Duodenal mucosa (tissue), 2 donors: ENCODE results near the gene ULK3.

Experiments
- H3K27ac ChIP-seq: one replicate; pipeline ENCODE4 v1.7.0; 2013; ENCODE audit warnings: low read depth, low read length
- H3K27me3 ChIP-seq, 2 donors: one replicate each; pipeline ENCODE4 v1.7.0; 2013; ENCODE audit warnings: low read length in 2 of 2, control low read depth in 1 of 2; ENCODE audit not compliant: insufficient read depth in 2 of 2, control insufficient read depth in 1 of 2
- H3K36me3 ChIP-seq, 2 donors: one replicate each; pipeline ENCODE4 v1.7.0; 2013; ENCODE audit warnings: low read length in 2 of 2, control low read depth in 1 of 2; ENCODE audit not compliant: insufficient read depth in 2 of 2, control insufficient read depth in 1 of 2
- H3K4me1 ChIP-seq, 2 donors: one replicate each; pipeline ENCODE4 v1.7.0; 2013; ENCODE audit warnings: low read length in 2 of 2, control low read depth in 1 of 2; ENCODE audit not compliant: insufficient read depth in 2 of 2, control insufficient read depth in 1 of 2
- H3K4me3 ChIP-seq, 2 donors: one replicate each; pipeline ENCODE4 v1.7.0; 2013; ENCODE audit warnings: low read length in 2 of 2, low read depth in 1 of 2
- H3K9ac ChIP-seq, 2 donors: one replicate each; pipeline ENCODE4 v1.7.0; 2013; ENCODE audit warnings: low read length in 2 of 2, low read depth in 1 of 2
- H3K9me3 ChIP-seq, 2 donors: one replicate each; pipeline ENCODE4 v1.7.0; 2013; ENCODE audit warnings: low read length in 2 of 2, control low read depth in 1 of 2; ENCODE audit not compliant: control insufficient read depth in 1 of 2

ULK3 gene

GRCh38 chr15:74868059-74868458, 25.1 kb upstream of the ULK3 start:
- H3K36me3 ChIP-seq, result peaks cover 0 to 3% of the 10 kb centered on the region in 2 donors
- peak overlapping the region in 1 of 2 donors; percentile 38 for H3K4me3 ChIP-seq
- peak overlapping the region in 1 of 2 donors; percentile 16 for H3K9ac ChIP-seq
- peaks cover 62 to 86% of the 10 kb centered on the region in 2 donors for H3K4me1 ChIP-seq
- peak overlapping the region; percentile 53 for H3K27ac ChIP-seq
- H3K27me3 ChIP-seq, result no peaks in the 10 kb centered on the region
- H3K9me3 ChIP-seq, result no peaks in the 10 kb centered on the region

GRCh38 chr15:74867466-74868038, 24.6 kb upstream of the ULK3 start:
- H3K4me1 ChIP-seq, result peaks cover 62 to 84% of the 10 kb centered on the region in 2 donors
- no peak overlapping the region for H3K9ac ChIP-seq
- peak overlapping the region; percentile 53 for H3K27ac ChIP-seq

GRCh38 chr15:74866090-74866489, 23.1 kb upstream of the ULK3 start:
- Histone ChIP-seq H3K27me3 (no peaks in the 10 kb centered on the region), H3K4me1 (peaks cover 57 to 71% of the 10 kb centered on the region in 2 donors), H3K9ac (no peak overlapping the region), H3K9me3 (no peaks in the 10 kb centered on the region), H3K36me3 (peaks cover 0 to 3% of the 10 kb centered on the region in 2 donors), H3K4me3 (no peak overlapping the region), H3K27ac (peak overlapping the region; percentile 13)

More at GRCh38 chr15:74867466-74868038, 24.6 kb upstream of the ULK3 start:
- H3K36me3 ChIP-seq, result peaks cover 0 to 3% of the 10 kb centered on the region in 2 donors
- no peaks in the 10 kb centered on the region for H3K9me3 ChIP-seq
- peak overlapping the region; percentile 38 to 43 for H3K4me3 ChIP-seq
- no peaks in the 10 kb centered on the region for H3K27me3 ChIP-seq

GRCh38 chr15:74865316-74865715, 22.4 kb upstream of the ULK3 start:
- no peaks in the 10 kb centered on the region for H3K9me3 ChIP-seq
- H3K27ac ChIP-seq, result no peak overlapping the region
- peaks cover 0 to 3% of the 10 kb centered on the region in 2 donors for H3K36me3 ChIP-seq
- H3K9ac ChIP-seq, result no peak overlapping the region
- H3K4me1 ChIP-seq, result peaks cover 49 to 63% of the 10 kb centered on the region in 2 donors
- H3K4me3 ChIP-seq, result no peak overlapping the region
- no peaks in the 10 kb centered on the region for H3K27me3 ChIP-seq

GRCh38 chr15:74864296-74864695, 21.3 kb upstream of the ULK3 start:
- peaks cover 42 to 59% of the 10 kb centered on the region in 2 donors for H3K4me1 ChIP-seq
- H3K4me3 ChIP-seq, result no peak overlapping the region
- no peaks in the 10 kb centered on the region for H3K27me3 ChIP-seq
- no peak overlapping the region for H3K9ac ChIP-seq
- no peak overlapping the region for H3K27ac ChIP-seq
- peaks cover 0 to 3% of the 10 kb centered on the region in 2 donors for H3K36me3 ChIP-seq
- no peaks in the 10 kb centered on the region for H3K9me3 ChIP-seq

GRCh38 chr15:74863239-74864056, 20.5 kb upstream of the ULK3 start:
- H3K27ac ChIP-seq, result no peak overlapping the region

GRCh38 chr15:74858369-74858740, 15.4 kb upstream of the ULK3 start:
- Histone ChIP-seq H3K27me3 (no peaks in the 10 kb centered on the region), H3K9me3 (no peaks in the 10 kb centered on the region), H3K27ac (peak overlapping the region; percentile 10), H3K9ac (no peak overlapping the region), H3K4me3 (no peak overlapping the region), H3K4me1 (peaks cover 29 to 34% of the 10 kb centered on the region in 2 donors), H3K36me3 (peaks cover 11 to 13% of the 10 kb centered on the region in 2 donors)

More at GRCh38 chr15:74863239-74864056, 20.5 kb upstream of the ULK3 start:
- Histone ChIP-seq H3K36me3 (peaks cover under 1 to 3% of the 10 kb centered on the region in 2 donors), H3K9me3 (no peaks in the 10 kb centered on the region), H3K4me3 (no peak overlapping the region), H3K9ac (no peak overlapping the region), H3K4me1 (peaks cover 41 to 57% of the 10 kb centered on the region in 2 donors), H3K27me3 (no peaks in the 10 kb centered on the region)

- Histone ChIP-seq H3K9ac (no peak overlapping the region), H3K36me3 (peaks cover 17 to 18% of the 10 kb centered on the region in 2 donors), H3K27ac (no peak overlapping the region), H3K27me3 (no peaks in the 10 kb centered on the region), H3K4me3 (no peak overlapping the region), H3K4me1 (peaks cover 32% of the 10 kb centered on the region in 2 donors), H3K9me3 (no peaks in the 10 kb centered on the region)
Observed at GRCh38 chr15:74857671-74858368, 14.9 kb upstream of the ULK3 start.

GRCh38 chr15:74857082-74857655, 14.2 kb upstream of the ULK3 start:
- H3K4me1 ChIP-seq, result peaks cover 32% of the 10 kb centered on the region in 2 donors
- peaks cover 23 to 25% of the 10 kb centered on the region in 2 donors for H3K36me3 ChIP-seq
- H3K27ac ChIP-seq, result no peak overlapping the region
- no peak overlapping the region for H3K4me3 ChIP-seq
- no peaks in the 10 kb centered on the region for H3K9me3 ChIP-seq
- H3K27me3 ChIP-seq, result no peaks in the 10 kb centered on the region
- peak overlapping the region in 1 of 2 donors; percentile 20 for H3K9ac ChIP-seq
